ENCODE data around the gene GNAI2. TPM values are rescaled to one million over a fixed set of nuclear protein-coding genes. Genes with fewer than 3 reads are reported as not detected.
"Not testable (repeated sequence)": the region's sequence is repeated elsewhere in the genome, so short reads cannot be mapped to it uniquely, and the experiment has no call there.

Gene GNAI2
- total RNA-seq, 1 experiment from 2014 or later = 62.0 TPM

DNA sequence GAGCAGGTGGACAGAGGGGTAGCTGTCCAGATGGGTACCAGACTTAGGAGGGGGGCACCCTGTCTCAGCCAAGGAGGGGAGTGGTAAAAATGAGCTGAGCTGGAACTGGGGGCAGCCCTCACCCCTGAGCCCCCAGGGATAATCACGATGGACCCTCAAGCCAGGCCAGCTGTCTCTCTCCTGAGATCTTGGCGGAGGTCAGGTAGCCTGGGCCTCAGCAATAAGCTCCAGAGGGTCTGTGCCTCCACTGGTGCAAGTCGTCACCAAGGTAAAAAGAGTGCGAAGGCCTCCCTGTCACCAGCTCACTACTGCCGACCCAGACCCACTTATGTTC lies 25.9 kb upstream of the GNAI2 start:
- POLR2A ChIA-PET = no interaction called here
- H3K27ac Mint-ChIP-seq (ENCODE audit: unreplicated experiment) = no peak overlapping the region
- no peaks in the 10 kb centered on the region for H3K9me3 Mint-ChIP-seq (ENCODE audit: unreplicated experiment)
- BruUV-seq (replicated peaks) = no TSS peak
- no peak for DNase-seq
- H3K4me3 ChIP-seq (ENCODE audit: low read depth, low read length) = no peak overlapping the region
- peaks cover 12% of the 10 kb centered on the region for H3K4me1 Mint-ChIP-seq (ENCODE audit: low read depth, unreplicated experiment)
- H3K4me1 ChIP-seq = peaks cover 33% of the 10 kb centered on the region
- H3K27me3 ChIP-seq (replicated peaks; ENCODE audit: control insufficient read depth, insufficient read depth, low read length) = no peaks in the 10 kb centered on the region
- intact Hi-C loops (cut with micrococcal nuclease; ENCODE audit: unreplicated experiment) = loop anchor here (2.0 kb wide), 1 partner anchor 15 kb away; no protein-coding TSS in a partner anchor
- CTCF ChIA-PET = interaction anchor here (0.7 to 2.6 kb wide), 5 partner anchors 14 to 276 kb away, joined by 3 to 23 read pairs (median 11); no protein-coding TSS in a partner anchor
- no peak overlapping the region for H3K4me3 Mint-ChIP-seq (ENCODE audit: unreplicated experiment)
- no peaks in the 10 kb centered on the region for H3K27me3 Mint-ChIP-seq (ENCODE audit: insufficient read depth, unreplicated experiment)
- no peaks in the 10 kb centered on the region for H3K36me3 ChIP-seq (ENCODE audit: control insufficient read depth, insufficient read depth, low read length)
- H3K9me3 ChIP-seq = no peaks in the 10 kb centered on the region
- TF ChIP-seq, protein P1, sequence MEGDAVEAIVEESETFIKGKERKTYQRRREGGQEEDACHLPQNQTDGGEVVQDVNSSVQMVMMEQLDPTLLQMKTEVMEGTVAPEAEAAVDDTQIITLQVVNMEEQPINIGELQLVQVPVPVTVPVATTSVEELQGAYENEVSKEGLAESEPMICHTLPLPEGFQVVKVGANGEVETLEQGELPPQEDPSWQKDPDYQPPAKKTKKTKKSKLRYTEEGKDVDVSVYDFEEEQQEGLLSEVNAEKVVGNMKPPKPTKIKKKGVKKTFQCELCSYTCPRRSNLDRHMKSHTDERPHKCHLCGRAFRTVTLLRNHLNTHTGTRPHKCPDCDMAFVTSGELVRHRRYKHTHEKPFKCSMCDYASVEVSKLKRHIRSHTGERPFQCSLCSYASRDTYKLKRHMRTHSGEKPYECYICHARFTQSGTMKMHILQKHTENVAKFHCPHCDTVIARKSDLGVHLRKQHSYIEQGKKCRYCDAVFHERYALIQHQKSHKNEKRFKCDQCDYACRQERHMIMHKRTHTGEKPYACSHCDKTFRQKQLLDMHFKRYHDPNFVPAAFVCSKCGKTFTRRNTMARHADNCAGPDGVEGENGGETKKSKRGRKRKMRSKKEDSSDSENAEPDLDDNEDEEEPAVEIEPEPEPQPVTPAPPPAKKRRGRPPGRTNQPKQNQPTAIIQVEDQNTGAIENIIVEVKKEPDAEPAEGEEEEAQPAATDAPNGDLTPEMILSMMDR (IDR thresholded peaks at IDR 0.05; ENCODE audit: insufficient read depth in 1 of 2, low read depth in 1 of 2, low read length in 1 of 2, severe bottlenecking in 1 of 2, unreplicated experiment in 1 of 2) = no peak
- peaks cover 4% of the 10 kb centered on the region for H3K36me3 Mint-ChIP-seq (ENCODE audit: insufficient read depth, unreplicated experiment)

DNA sequence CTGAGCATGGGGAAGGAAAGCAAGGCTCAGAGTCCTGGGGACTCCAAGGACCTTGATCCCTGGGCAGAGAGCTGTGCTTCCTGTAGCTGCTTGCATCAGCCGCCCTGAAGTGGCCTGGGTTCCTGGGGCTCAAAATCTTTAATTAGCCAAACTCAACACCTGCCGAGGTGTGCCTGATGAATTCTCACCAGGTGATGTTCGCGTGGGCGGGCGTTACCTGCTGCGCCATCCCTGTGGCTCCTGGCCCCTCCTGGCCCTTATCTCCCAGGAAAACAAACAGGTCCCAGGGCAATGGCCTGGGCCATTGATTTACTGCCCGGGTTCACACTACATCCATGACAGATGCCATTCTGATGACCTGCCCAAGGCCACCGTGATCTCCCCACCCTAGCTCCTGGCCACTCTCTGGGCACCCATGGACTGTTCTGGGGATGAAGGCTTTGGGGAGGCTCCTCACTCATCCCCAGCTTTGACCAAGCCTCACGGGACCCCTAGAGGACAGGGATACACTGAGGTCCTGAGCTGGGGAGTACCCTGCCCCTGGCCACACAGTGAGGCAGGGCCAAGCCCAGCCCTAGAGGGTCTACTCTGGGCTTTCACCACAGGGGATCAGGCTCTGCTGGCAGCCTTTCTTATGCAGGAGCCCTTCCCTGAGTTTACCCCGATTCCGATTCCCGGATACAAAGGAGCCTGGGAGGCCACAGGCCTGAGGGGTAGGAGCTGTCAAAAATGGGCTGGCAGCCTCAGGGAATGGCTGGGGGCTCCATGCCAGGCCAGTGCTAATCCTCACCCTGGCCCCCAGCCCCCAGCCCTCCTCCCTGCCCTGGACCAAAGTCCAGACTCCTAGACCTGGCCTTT lies 25.3 kb upstream of the GNAI2 start:
- BruUV-seq (replicated peaks) = no TSS peak
- ChIA-PET POLR2A (interaction anchor here (0.5 kb wide), 1 partner anchor 1289 kb away, joined by 11 read pairs; no protein-coding TSS in a partner anchor), CTCF (interaction anchor here (0.7 to 2.6 kb wide), 7 partner anchors 8 to 277 kb away, joined by 3 to 23 read pairs (median 6); no protein-coding TSS in a partner anchor)
- no peaks in the 10 kb centered on the region for H3K9me3 Mint-ChIP-seq (ENCODE audit: unreplicated experiment)
- H3K27ac Mint-ChIP-seq (ENCODE audit: unreplicated experiment) = no peak overlapping the region
- H3K36me3 Mint-ChIP-seq (ENCODE audit: insufficient read depth, unreplicated experiment) = peaks cover 4% of the 10 kb centered on the region
- no peaks in the 10 kb centered on the region for H3K36me3 ChIP-seq (ENCODE audit: control insufficient read depth, insufficient read depth, low read length)
- no peaks in the 10 kb centered on the region for H3K27me3 ChIP-seq (replicated peaks; ENCODE audit: control insufficient read depth, insufficient read depth, low read length)
- H3K27me3 Mint-ChIP-seq (ENCODE audit: insufficient read depth, unreplicated experiment) = no peaks in the 10 kb centered on the region
- H3K4me3 Mint-ChIP-seq (ENCODE audit: unreplicated experiment) = no peak overlapping the region
- intact Hi-C loops (cut with micrococcal nuclease; ENCODE audit: unreplicated experiment) = loop anchor here (2.0 kb wide), 1 partner anchor 16 kb away; no protein-coding TSS in a partner anchor
- DNase-seq = peak; percentile 30 to 53
- TF ChIP-seq, protein P1 (IDR thresholded peaks at IDR 0.05; ENCODE audit: insufficient read depth in 1 of 2, low read depth in 1 of 2, low read length in 1 of 2, severe bottlenecking in 1 of 2, unreplicated experiment in 1 of 2) = no peak
- H3K9me3 ChIP-seq = no peaks in the 10 kb centered on the region
- H3K4me3 ChIP-seq (ENCODE audit: low read depth, low read length) = no peak overlapping the region
- peaks cover 12% of the 10 kb centered on the region for H3K4me1 Mint-ChIP-seq (ENCODE audit: low read depth, unreplicated experiment)
- peaks cover 28% of the 10 kb centered on the region for H3K4me1 ChIP-seq

DNA sequence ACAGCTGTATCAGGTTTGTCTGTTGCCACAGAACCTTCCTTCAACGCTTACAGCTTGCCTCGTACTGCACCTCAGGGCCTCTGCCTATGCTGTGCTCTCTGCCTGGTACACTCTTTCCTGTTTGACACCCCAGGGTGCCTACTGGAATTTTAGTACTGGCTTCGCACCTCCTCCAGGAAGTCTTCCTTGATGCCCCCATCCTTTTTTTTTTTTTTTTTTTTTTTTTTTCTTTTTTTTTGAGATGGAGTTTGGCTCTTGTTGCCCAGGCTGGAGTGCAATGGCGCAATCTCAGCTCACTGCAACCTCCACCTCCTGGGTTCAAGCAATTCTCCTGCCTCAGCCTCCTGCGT lies 24.7 kb upstream of the GNAI2 start:
- H3K36me3 Mint-ChIP-seq (ENCODE audit: insufficient read depth, unreplicated experiment); BruUV-seq (replicated peaks); H3K36me3 ChIP-seq (ENCODE audit: control insufficient read depth, insufficient read depth, low read length); H3K9me3 Mint-ChIP-seq (ENCODE audit: unreplicated experiment); H3K27me3 ChIP-seq (replicated peaks; ENCODE audit: control insufficient read depth, insufficient read depth, low read length); POLR2A ChIA-PET; DNase-seq; H3K4me3 ChIP-seq (ENCODE audit: low read depth, low read length); H3K9me3 ChIP-seq; H3K27ac Mint-ChIP-seq (ENCODE audit: unreplicated experiment); H3K27me3 Mint-ChIP-seq (ENCODE audit: insufficient read depth, unreplicated experiment); H3K4me3 Mint-ChIP-seq (ENCODE audit: unreplicated experiment): not testable (repeated sequence)
- intact Hi-C loops (cut with micrococcal nuclease; ENCODE audit: unreplicated experiment) = loop anchor here (2.0 kb wide), 1 partner anchor 17 kb away; no protein-coding TSS in a partner anchor
- CTCF ChIA-PET = interaction anchor here (1.1 to 2.6 kb wide), 6 partner anchors 8 to 49 kb away, joined by 3 to 23 read pairs (median 8); no protein-coding TSS in a partner anchor
- peaks cover 22% of the 10 kb centered on the region for H3K4me1 ChIP-seq
- peaks cover 12% of the 10 kb centered on the region for H3K4me1 Mint-ChIP-seq (ENCODE audit: low read depth, unreplicated experiment)
